ENCODE measurements around the gene GLYATL1. TPM values are rescaled to one million over a fixed set of nuclear protein-coding genes. Genes with fewer than 3 reads are reported as not detected.

GLYATL1 gene
- total and polyA plus RNA-seq, 2 experiments from 2014 or later, result 7.9 to 12.6 TPM

DNA sequence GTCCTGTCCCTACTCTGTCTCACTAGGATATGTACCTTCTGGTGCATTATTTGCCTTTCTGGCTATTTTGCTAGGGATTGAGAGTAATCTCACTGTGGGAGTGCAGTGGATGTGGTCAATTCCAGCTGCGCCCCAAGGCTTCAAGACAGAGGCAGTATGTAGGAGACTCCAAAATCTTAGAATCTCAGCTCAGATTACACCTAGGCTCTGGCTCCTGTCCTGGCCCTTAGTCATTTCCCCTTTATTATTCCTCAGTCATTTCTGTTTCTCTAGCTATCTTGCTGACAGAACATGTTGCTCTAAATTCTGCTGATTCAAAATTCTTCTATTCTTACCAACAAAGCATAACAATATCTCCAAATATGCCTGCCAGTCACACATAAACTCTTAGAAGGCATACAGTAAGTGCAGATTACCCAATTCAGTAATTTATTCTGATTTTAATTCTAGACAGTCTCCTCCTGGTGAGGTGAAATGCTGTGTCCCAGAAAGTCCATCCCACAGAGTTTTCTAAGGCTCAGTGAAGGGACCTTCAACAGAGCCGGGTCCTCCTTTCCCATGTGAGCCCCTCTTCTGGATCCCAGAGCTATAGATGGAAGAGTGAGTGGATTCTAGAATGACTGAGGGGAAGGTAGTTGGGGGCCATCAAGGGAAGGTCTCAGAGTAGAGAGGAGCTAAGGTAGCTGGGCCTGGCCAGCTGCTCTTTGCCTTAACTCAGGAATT lies 24.3 kb upstream of the GLYATL1 start:
- Histone ChIP-seq H2AFZ (no peak overlapping the region), H3K4me2 (no peak overlapping the region), H3K4me1 (ENCODE audit: insufficient read depth) (no peaks in the 10 kb centered on the region), H3K27ac (ENCODE audit: low read depth) (no peak overlapping the region), H3K9me2 (ENCODE audit: insufficient read depth) (no peaks in the 10 kb centered on the region; the same call in 1 of the 2 replicates), H3F3A (replicated peaks; ENCODE audit: low read depth) (no peaks in the 10 kb centered on the region), H3K27me3 (ENCODE audit: insufficient read depth) (no peaks in the 10 kb centered on the region), H3K4me3 (no peak overlapping the region), H3K79me2 (replicated peaks; ENCODE audit: insufficient read depth) (no peaks in the 10 kb centered on the region), H3K36me3 (ENCODE audit: insufficient read depth) (peaks cover 11% of the 10 kb centered on the region; the same call in 1 of the 2 replicates), H4K20me1 (replicated peaks; ENCODE audit: insufficient read depth) (no peaks in the 10 kb centered on the region)
- Mint-ChIP-seq H3K4me1 (no peaks in the 10 kb centered on the region), H3K4me3 (no peak overlapping the region), H3K36me3 (ENCODE audit: low read depth) (peaks cover 13% of the 10 kb centered on the region), H3K27me3 (ENCODE audit: insufficient read depth, low read depth, poor library complexity) (no peaks in the 10 kb centered on the region), H3K27ac (no peak overlapping the region), H3K9me3 (peaks cover 35% of the 10 kb centered on the region)
- DNase-seq (ENCODE audit: low spot score), result no peak
- TF ChIP-seq, protein P1, sequence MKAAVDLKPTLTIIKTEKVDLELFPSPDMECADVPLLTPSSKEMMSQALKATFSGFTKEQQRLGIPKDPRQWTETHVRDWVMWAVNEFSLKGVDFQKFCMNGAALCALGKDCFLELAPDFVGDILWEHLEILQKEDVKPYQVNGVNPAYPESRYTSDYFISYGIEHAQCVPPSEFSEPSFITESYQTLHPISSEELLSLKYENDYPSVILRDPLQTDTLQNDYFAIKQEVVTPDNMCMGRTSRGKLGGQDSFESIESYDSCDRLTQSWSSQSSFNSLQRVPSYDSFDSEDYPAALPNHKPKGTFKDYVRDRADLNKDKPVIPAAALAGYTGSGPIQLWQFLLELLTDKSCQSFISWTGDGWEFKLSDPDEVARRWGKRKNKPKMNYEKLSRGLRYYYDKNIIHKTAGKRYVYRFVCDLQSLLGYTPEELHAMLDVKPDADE (IDR thresholded peaks at IDR 0.05), result no peak
- no peak for TF ChIP-seq EZH2phosphoT487 (IDR thresholded peaks at IDR 0.05; ENCODE audit: unreplicated experiment)
- TF ChIP-seq EZH2 (IDR thresholded peaks at IDR 0.05; ENCODE audit: low read depth, unreplicated experiment), result no peak
- no peak for TF ChIP-seq ZNF331 (CRISPR knock-in tag; IDR thresholded peaks at IDR 0.05; ENCODE audit: low read depth)
- TF ChIP-seq REST (IDR thresholded peaks at IDR 0.05; ENCODE audit: unreplicated experiment), result no peak
- no peak for TF ChIP-seq ZNF114 (CRISPR knock-in tag; IDR thresholded peaks at IDR 0.05)
- no peak for TF ChIP-seq POLR2AphosphoS5 (IDR thresholded peaks at IDR 0.05; ENCODE audit: low read depth)
- TF ChIP-seq, protein P2, sequence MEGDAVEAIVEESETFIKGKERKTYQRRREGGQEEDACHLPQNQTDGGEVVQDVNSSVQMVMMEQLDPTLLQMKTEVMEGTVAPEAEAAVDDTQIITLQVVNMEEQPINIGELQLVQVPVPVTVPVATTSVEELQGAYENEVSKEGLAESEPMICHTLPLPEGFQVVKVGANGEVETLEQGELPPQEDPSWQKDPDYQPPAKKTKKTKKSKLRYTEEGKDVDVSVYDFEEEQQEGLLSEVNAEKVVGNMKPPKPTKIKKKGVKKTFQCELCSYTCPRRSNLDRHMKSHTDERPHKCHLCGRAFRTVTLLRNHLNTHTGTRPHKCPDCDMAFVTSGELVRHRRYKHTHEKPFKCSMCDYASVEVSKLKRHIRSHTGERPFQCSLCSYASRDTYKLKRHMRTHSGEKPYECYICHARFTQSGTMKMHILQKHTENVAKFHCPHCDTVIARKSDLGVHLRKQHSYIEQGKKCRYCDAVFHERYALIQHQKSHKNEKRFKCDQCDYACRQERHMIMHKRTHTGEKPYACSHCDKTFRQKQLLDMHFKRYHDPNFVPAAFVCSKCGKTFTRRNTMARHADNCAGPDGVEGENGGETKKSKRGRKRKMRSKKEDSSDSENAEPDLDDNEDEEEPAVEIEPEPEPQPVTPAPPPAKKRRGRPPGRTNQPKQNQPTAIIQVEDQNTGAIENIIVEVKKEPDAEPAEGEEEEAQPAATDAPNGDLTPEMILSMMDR (conservative IDR thresholded peaks at IDR 0.05; ENCODE audit: low read depth in 2 of 2), result no peak
- TF ChIP-seq CREB1 (CRISPR knock-in tag; IDR thresholded peaks at IDR 0.05; ENCODE audit: low read depth), result no peak
- no peak for TF ChIP-seq NANOG (IDR thresholded peaks at IDR 0.05; ENCODE audit: borderline replicate concordance)
- TF ChIP-seq STAT1 (IDR thresholded peaks at IDR 0.05; ENCODE audit: unreplicated experiment), result no peak
- TF ChIP-seq, protein P3, sequence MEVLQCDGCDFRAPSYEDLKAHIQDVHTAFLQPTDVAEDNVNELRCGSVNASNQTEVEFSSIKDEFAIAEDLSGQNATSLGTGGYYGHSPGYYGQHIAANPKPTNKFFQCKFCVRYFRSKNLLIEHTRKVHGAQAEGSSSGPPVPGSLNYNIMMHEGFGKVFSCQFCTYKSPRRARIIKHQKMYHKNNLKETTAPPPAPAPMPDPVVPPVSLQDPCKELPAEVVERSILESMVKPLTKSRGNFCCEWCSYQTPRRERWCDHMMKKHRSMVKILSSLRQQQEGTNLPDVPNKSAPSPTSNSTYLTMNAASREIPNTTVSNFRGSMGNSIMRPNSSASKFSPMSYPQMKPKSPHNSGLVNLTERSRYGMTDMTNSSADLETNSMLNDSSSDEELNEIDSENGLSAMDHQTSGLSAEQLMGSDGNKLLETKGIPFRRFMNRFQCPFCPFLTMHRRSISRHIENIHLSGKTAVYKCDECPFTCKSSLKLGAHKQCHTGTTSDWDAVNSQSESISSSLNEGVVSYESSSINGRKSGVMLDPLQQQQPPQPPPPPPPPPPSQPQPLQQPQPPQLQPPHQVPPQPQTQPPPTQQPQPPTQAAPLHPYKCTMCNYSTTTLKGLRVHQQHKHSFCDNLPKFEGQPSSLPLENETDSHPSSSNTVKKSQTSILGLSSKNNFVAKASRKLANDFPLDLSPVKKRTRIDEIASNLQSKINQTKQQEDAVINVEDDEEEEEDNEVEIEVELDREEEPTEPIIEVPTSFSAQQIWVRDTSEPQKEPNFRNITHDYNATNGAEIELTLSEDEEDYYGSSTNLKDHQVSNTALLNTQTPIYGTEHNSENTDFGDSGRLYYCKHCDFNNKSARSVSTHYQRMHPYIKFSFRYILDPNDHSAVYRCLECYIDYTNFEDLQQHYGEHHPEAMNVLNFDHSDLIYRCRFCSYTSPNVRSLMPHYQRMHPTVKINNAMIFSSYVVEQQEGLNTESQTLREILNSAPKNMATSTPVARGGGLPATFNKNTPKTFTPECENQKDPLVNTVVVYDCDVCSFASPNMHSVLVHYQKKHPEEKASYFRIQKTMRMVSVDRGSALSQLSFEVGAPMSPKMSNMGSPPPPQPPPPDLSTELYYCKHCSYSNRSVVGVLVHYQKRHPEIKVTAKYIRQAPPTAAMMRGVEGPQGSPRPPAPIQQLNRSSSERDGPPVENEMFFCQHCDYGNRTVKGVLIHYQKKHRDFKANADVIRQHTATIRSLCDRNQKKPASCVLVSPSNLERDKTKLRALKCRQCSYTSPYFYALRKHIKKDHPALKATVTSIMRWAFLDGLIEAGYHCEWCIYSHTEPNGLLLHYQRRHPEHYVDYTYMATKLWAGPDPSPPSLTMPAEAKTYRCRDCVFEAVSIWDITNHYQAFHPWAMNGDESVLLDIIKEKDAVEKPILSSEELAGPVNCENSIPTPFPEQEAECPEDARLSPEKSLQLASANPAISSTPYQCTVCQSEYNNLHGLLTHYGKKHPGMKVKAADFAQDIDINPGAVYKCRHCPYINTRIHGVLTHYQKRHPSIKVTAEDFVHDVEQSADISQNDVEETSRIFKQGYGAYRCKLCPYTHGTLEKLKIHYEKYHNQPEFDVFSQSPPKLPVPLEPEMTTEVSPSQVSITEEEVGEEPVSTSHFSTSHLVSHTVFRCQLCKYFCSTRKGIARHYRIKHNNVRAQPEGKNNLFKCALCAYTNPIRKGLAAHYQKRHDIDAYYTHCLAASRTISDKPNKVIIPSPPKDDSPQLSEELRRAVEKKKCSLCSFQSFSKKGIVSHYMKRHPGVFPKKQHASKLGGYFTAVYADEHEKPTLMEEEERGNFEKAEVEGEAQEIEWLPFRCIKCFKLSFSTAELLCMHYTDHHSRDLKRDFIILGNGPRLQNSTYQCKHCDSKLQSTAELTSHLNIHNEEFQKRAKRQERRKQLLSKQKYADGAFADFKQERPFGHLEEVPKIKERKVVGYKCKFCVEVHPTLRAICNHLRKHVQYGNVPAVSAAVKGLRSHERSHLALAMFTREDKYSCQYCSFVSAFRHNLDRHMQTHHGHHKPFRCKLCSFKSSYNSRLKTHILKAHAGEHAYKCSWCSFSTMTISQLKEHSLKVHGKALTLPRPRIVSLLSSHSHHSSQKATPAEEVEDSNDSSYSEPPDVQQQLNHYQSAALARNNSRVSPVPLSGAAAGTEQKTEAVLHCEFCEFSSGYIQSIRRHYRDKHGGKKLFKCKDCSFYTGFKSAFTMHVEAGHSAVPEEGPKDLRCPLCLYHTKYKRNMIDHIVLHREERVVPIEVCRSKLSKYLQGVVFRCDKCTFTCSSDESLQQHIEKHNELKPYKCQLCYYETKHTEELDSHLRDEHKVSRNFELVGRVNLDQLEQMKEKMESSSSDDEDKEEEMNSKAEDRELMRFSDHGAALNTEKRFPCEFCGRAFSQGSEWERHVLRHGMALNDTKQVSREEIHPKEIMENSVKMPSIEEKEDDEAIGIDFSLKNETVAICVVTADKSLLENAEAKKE (CRISPR knock-in tag; IDR thresholded peaks at IDR 0.05), result no peak
- no peak for TF ChIP-seq JUNB (IDR thresholded peaks at IDR 0.05; ENCODE audit: unreplicated experiment)
- ATAC-seq, result no peak
